Endothelial cell of umbilical vein (primary cell): Measurements from ENCODE around the gene FAM180A. TPM values are rescaled to one million over a fixed set of nuclear protein-coding genes. Genes with fewer than 3 reads are reported as not detected.

Experiments used
- BruUV-seq: library from RNA; stranded (reverse); fragments of 400-500 nt; replicated peaks from 2 replicates; lab custom pipeline; 2021; lab: Mats Ljungman, UMichigan
- CTCF ChIA-PET: fragments of 300-600, 350-600 bp; sonication (Branson Sonifier 250); formaldehyde crosslinking; loops from one replicate; lab custom pipeline; 2021; ENCODE audit warnings: antibody characterized with exemption, inconsistent platforms; lab: Charles Lee
- POLR2A ChIA-PET: fragments of 300-600, 350-600 bp; sonication (Branson Sonifier 250); formaldehyde crosslinking; loops from one replicate; lab custom pipeline; 2021; ENCODE audit warnings: antibody characterized with exemption, inconsistent platforms; lab: Charles Lee
- DNase-seq: peaks from one replicate; pipeline ENCODE4 v3.0.0-alpha.2; 2011; ENCODE audit warnings: low read depth, low spot score
- FAIRE-seq: peaks from 2 replicates; lab custom pipeline; 2011; peaks lifted over from hg19 to GRCh38; lab: Jason Lieb, UNC
- H2AFZ ChIP-seq: 2 replicates; pipeline ENCODE4 v1.6.0; 2012; ENCODE audit warnings: low read depth, low read length, control low read depth, inconsistent platforms
- H3K27ac ChIP-seq: 2 replicates; pipeline ENCODE4 v1.5.1; 2011; ENCODE audit warnings: low read depth, mild to moderate bottlenecking, control low read depth, low read length, moderate library complexity; ENCODE audit not compliant: insufficient read depth
- H3K27me3 ChIP-seq, 2 experiments: 2 replicates each; pipeline versions ENCODE4 v1.6.0 to v1.6.1; 2011; ENCODE audit warnings: low read length in 2 of 2, mixed read lengths in 1 of 2; ENCODE audit not compliant: control insufficient read depth in 2 of 2, insufficient read depth in 2 of 2
- H3K36me3 ChIP-seq, 2 experiments: 2 replicates in 1 of 2; 3 replicates in 1 of 2; pipeline ENCODE4 v1.5.1; 2011; ENCODE audit warnings: low read length in 2 of 2, mild to moderate bottlenecking in 1 of 2, moderate library complexity in 1 of 2; ENCODE audit not compliant: control insufficient read depth in 2 of 2, insufficient read depth in 2 of 2; ENCODE audit errors: extremely low read depth in 1 of 2
- H3K4me1 ChIP-seq: 3 replicates; pipeline ENCODE4 v1.5.1; 2011; ENCODE audit warnings: mild to moderate bottlenecking, low read length; ENCODE audit not compliant: control insufficient read depth, insufficient read depth; ENCODE audit errors: extremely low read depth
- H3K4me2 ChIP-seq: 2 replicates; pipeline ENCODE4 v1.6.1; 2011; ENCODE audit warnings: low read length, control low read depth, mixed read lengths; ENCODE audit not compliant: insufficient read depth
- H3K4me3 ChIP-seq, 3 experiments: fragments of 200-600 bp in 1 of 3; sonication (generic), shearing (Covaris generic) in 1 of 3; replicated peaks in 1 of 3; 2 replicates each; pipeline ENCODE4 v1.5.1; 2011 to 2016; ENCODE audit warnings: control low read depth in 3 of 3, low read length in 3 of 3, mild to moderate bottlenecking in 2 of 3, inconsistent platforms in 1 of 3, low read depth in 1 of 3, moderate library complexity in 1 of 3; ENCODE audit not compliant: insufficient read depth in 1 of 3
- H3K79me2 ChIP-seq: 2 replicates; pipeline ENCODE4 v1.6.0; 2012; ENCODE audit warnings: low read length, inconsistent platforms; ENCODE audit not compliant: control insufficient read depth, insufficient read depth
- H3K9ac ChIP-seq: replicated peaks from 2 replicates; pipeline ENCODE3; 2011; ENCODE audit warnings: low read length, control low read depth; ENCODE audit not compliant: insufficient read depth; ENCODE audit errors: extremely low read depth
- H3K9me1 ChIP-seq: replicated peaks from 3 replicates; pipeline ENCODE4 v1.6.0; 2011; ENCODE audit warnings: mild to moderate bottlenecking, low read length; ENCODE audit not compliant: control insufficient read depth, insufficient read depth; ENCODE audit errors: extremely low read depth
- H3K9me3 ChIP-seq: replicated peaks from 2 replicates; pipeline ENCODE4 v1.5.1; 2012; ENCODE audit warnings: low read length, inconsistent platforms; ENCODE audit not compliant: control insufficient read depth, insufficient read depth
- H4K20me1 ChIP-seq: replicated peaks from 2 replicates; pipeline ENCODE3; 2011; ENCODE audit warnings: mild to moderate bottlenecking, low read length; ENCODE audit not compliant: control insufficient read depth, insufficient read depth; ENCODE audit errors: extremely low read depth
- CTCF ChIP-seq, 2 donors: IDR thresholded peaks; 1 replicate in 1 of 2; 2 replicates in 1 of 2; pipeline ENCODE4 v1.5.1; 2011; ENCODE audit warnings: low read length in 2 of 2, mild to moderate bottlenecking in 2 of 2, moderate library complexity in 2 of 2, control low read depth in 1 of 2, inconsistent platforms in 1 of 2, low read depth in 1 of 2; ENCODE audit not compliant: insufficient read depth in 1 of 2; ENCODE audit errors: extremely low read depth in 1 of 2
- EZH2 ChIP-seq: IDR thresholded peaks from 2 replicates; pipeline ENCODE4 v1.6.1; 2012; ENCODE audit warnings: borderline replicate concordance, low read depth, mild to moderate bottlenecking, moderate library complexity, low read length, inconsistent platforms; ENCODE audit not compliant: severe bottlenecking
- FOS ChIP-seq: IDR thresholded peaks from 2 replicates; pipeline ENCODE4 v1.6.1; 2011; ENCODE audit warnings: mild to moderate bottlenecking, low read length, moderate library complexity, borderline replicate concordance; ENCODE audit not compliant: insufficient read depth
- GATA2 ChIP-seq: IDR thresholded peaks from 2 replicates; pipeline ENCODE4 v1.7.0; 2011; ENCODE audit warnings: low read depth, mild to moderate bottlenecking, moderate library complexity, mixed read lengths, low read length; ENCODE audit not compliant: insufficient read length, insufficient read depth
- JUN ChIP-seq: IDR thresholded peaks from 2 replicates; pipeline ENCODE4 v1.6.1; 2011; ENCODE audit warnings: borderline replicate concordance, low read depth; ENCODE audit not compliant: insufficient read length, insufficient read depth
- MYC ChIP-seq: IDR thresholded peaks from one replicate; pipeline ENCODE4 v1.6.1; 2011; ENCODE audit warnings: mild to moderate bottlenecking, low read depth, low read length
- POLR2A ChIP-seq: IDR thresholded peaks from 2 replicates; pipeline ENCODE4 v1.6.1; 2012; ENCODE audit warnings: low read depth, mild to moderate bottlenecking, control low read depth, low read length
- POLR2AphosphoS5 ChIP-seq: IDR thresholded peaks from 2 replicates; pipeline ENCODE4 v1.6.1; 2012; ENCODE audit warnings: low read depth, mild to moderate bottlenecking, control low read depth, low read length, moderate library complexity; ENCODE audit not compliant: insufficient read depth
- dilution Hi-C: fragments of 300-500 bp; cut with MboI; formaldehyde crosslinking; loops from one replicate; pipeline ENCODE4 v1.15.0; 2019; ENCODE audit warnings: low sequenced_read_pairs; ENCODE audit not compliant: extremely low pct_ligation_motif_present
- intact Hi-C: fragments of 100-400 bp; cut with micrococcal nuclease; formaldehyde crosslinking; loops from one replicate; pipeline ENCODE4 v1.10.0; 2022
- polyA plus RNA-seq, 4 experiments: library from polyadenylated mRNA; depleted of rRNA in 3 of 4; stranded (reverse) in 3 of 4; unstranded in 1 of 4; fragments of >200 nt; gene quantifications; 2 replicates each; pipeline versions ENCODE4 v1.2.1 to v1.2.3, GENCODE V29; 2011 to 2012; ENCODE audit warnings: missing spikeins in 1 of 4
- total RNA-seq: library from RNA; stranded (reverse); gene quantifications from 2 replicates; pipeline ENCODE4 v1.2.3, GENCODE V29; 2021
- TF ChIP-seq, protein P1 (sequence below): IDR thresholded peaks from 2 replicates; pipeline ENCODE4 v1.6.1; 2011; ENCODE audit not compliant: insufficient read depth, insufficient read length

Gene FAM180A
- total and polyA plus RNA-seq, 2 donors (not counting 3 experiments of a cell fraction or from before 2014, with no cell fraction given): not detected

DNA sequence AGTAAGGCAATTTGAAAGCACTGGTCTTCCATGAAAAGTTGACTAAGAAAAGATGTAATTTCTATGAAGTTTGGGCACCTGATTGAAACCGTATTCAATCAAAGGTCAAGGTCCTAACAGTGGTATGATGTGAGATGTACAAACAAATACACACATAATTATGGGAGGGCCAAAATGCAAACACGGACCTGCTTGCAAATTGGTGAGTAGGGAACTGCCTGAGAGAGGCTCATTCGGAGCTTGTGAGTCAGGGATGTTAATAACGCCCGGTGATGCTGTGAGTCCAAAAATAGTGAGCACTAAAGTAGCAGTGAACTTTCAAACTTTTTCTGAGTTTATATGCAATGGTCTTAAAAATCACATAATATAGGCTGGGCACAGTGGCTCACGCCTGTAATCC lies 34.2 kb upstream of the FAM180A start:
- Histone ChIP-seq H4K20me1 (no peaks in the 10 kb centered on the region), H2AFZ (no peak overlapping the region), H3K4me2 (no peak overlapping the region), H3K79me2 (no peaks in the 10 kb centered on the region), H3K27me3 (peaks cover 0 to 5% of the 10 kb centered on the region in 2 experiments), H3K27ac (no peak overlapping the region), H3K9me3 (no peaks in the 10 kb centered on the region), H3K4me3 (no peak overlapping the region), H3K4me1 (no peaks in the 10 kb centered on the region), H3K9me1 (no peaks in the 10 kb centered on the region), H3K36me3 (no peaks in the 10 kb centered on the region), H3K9ac (no peak overlapping the region)
- ChIA-PET POLR2A (no interaction called here), CTCF (no interaction called here)
- dilution Hi-C loops: no loop called here
- intact Hi-C loops: no loop called here
- BruUV-seq: no TSS peak
- TF ChIP-seq POLR2AphosphoS5: no peak
- no peak for TF ChIP-seq FOS
- TF ChIP-seq, protein P1, sequence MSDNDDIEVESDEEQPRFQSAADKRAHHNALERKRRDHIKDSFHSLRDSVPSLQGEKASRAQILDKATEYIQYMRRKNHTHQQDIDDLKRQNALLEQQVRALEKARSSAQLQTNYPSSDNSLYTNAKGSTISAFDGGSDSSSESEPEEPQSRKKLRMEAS: no peak
- no peak for TF ChIP-seq CTCF (IDR thresholded peaks at IDR 0.05; ENCODE audit: extremely low read depth in 1 of 2, insufficient read depth in 1 of 2, low read depth in 1 of 2, low read length in 2 of 2)
- TF ChIP-seq POLR2A: no peak
- TF ChIP-seq EZH2: no peak
- TF ChIP-seq MYC: no peak
- no peak for TF ChIP-seq JUN
- TF ChIP-seq GATA2: no peak
- DNase-seq (no peak), FAIRE-seq (no peak)
